ENCODE results near the gene WDFY3. TPM values are rescaled to one million over a fixed set of nuclear protein-coding genes. Genes with fewer than 3 reads are reported as not detected.

WDFY3 gene
- total RNA-seq, 1 donor from 2014 or later = 89.5 TPM

DNA sequence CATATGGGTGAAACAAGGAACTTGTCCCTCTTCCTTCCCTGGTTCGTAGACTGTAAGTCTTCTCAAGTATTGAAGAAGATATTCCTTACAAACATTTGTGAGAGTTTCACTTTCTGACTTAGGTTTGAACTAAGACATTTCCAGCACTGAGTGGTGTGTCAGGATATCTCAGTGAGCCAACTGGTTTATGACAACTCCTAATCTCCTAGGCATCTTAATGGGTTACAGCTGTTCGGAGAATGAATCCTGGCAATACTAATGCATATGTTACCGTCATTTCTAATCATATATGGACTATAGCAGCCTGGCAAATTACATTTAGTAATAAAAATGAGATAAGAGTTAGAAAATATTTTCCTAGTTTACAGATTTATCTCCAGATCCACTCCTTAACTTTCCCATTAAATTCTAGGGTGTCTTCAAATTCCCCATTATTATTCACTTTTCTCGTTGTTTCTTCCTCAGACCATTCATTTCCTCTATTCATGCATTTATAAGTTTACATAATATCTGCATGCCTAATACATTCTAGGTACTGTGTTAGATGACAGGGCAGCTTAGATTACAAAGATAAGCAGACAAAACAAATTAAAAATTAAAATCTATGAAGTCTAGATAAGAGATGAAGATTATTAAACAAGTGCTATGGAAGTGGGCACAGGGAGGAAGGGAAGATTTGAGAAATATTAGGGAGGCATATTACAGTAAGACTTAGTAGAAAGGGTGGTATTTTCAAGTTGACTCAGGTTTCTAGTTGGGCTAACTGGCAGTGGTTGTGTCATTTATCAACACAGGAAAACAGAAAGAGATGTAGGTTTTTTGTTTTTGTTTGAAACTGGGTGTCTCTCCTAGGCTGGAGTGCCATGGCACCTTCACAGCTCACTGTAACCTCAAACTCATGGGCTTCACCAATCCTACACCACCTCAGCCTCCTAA lies 173.9 kb downstream of the WDFY3 start:
- Histone ChIP-seq H4K20me1 (ENCODE audit: insufficient read depth, low read length) (no peaks in the 10 kb centered on the region), H3K4me2 (ENCODE audit: low read length) (no peak overlapping the region), H2AFZ (ENCODE audit: low read depth, low read length) (no peak overlapping the region), H3K79me2 (ENCODE audit: insufficient read depth, low read length) (no peaks in the 10 kb centered on the region), H3K27me3 (ENCODE audit: insufficient read depth, low read length) (no peaks in the 10 kb centered on the region), H3K36me3 (ENCODE audit: insufficient read depth, low read length) (peaks cover 18% of the 10 kb centered on the region), H3K4me3 (ENCODE audit: insufficient read depth, low read depth, low read length) (no peak overlapping the region), H3K27ac (ENCODE audit: low read depth, low read length) (no peak overlapping the region), H3K9me3 (ENCODE audit: insufficient read depth, low read depth, low read length) (no peaks in the 10 kb centered on the region), H3K4me1 (ENCODE audit: insufficient read depth, low read length) (no peaks in the 10 kb centered on the region), H3K9ac (ENCODE audit: low read length) (no peak overlapping the region)
- TF ChIP-seq, protein P1, sequence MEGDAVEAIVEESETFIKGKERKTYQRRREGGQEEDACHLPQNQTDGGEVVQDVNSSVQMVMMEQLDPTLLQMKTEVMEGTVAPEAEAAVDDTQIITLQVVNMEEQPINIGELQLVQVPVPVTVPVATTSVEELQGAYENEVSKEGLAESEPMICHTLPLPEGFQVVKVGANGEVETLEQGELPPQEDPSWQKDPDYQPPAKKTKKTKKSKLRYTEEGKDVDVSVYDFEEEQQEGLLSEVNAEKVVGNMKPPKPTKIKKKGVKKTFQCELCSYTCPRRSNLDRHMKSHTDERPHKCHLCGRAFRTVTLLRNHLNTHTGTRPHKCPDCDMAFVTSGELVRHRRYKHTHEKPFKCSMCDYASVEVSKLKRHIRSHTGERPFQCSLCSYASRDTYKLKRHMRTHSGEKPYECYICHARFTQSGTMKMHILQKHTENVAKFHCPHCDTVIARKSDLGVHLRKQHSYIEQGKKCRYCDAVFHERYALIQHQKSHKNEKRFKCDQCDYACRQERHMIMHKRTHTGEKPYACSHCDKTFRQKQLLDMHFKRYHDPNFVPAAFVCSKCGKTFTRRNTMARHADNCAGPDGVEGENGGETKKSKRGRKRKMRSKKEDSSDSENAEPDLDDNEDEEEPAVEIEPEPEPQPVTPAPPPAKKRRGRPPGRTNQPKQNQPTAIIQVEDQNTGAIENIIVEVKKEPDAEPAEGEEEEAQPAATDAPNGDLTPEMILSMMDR (IDR thresholded peaks at IDR 0.05; ENCODE audit: insufficient read depth, low read depth, low read length) = no peak
- no peak for TF ChIP-seq EZH2 (IDR thresholded peaks at IDR 0.05; ENCODE audit: insufficient read depth, low read length)
- no peak for DNase-seq (ENCODE audit: low read depth)
- H3K36me3 Mint-ChIP-seq (ENCODE audit: low read depth, unreplicated experiment) = peaks cover 9% of the 10 kb centered on the region
- H3K4me3 Mint-ChIP-seq (ENCODE audit: unreplicated experiment) = no peak overlapping the region
- H3K9me3 Mint-ChIP-seq (ENCODE audit: unreplicated experiment) = no peaks in the 10 kb centered on the region
- no peak overlapping the region for H3K27ac Mint-ChIP-seq (ENCODE audit: unreplicated experiment)
- no peaks in the 10 kb centered on the region for H3K27me3 Mint-ChIP-seq (ENCODE audit: low read depth, unreplicated experiment)
- H3K4me1 Mint-ChIP-seq (ENCODE audit: low read depth, unreplicated experiment) = no peaks in the 10 kb centered on the region
- FAIRE-seq = peak; percentile 47

DNA sequence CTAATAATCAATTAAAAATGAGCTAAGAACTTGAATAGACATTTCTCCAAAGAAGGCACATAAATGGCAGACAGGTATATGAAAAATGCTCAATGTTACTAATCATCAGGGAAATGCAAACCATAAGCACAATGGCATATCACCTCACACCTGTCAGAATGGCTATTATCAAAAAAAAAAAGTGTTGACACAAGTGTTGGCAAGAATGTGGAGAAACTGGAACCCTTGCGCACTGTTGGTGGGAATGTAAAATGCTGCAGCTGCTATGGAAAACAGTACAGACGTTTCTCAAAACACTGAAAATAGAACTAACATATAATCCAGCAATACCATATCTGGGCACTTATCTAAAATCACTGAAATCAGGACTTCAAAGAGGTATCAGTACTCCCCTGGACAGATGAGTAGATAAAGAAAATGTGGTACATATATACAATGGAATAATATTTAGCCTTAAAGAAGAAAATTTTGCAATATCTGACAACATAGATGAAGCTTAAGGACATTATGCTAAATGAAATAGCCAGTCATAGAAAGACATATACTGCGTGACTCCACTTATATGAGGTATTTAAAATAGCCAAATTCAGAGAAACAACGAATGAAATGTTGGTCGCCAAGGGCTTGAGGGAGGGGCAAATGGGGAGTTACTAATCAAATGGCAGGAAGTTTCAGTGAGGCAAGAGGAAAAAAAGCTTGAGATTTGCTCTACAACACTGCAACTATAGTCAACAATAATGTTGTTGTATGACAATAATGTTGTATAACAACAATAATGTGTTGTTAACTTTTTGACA lies 175.5 kb downstream of the WDFY3 start:
- Histone ChIP-seq H2AFZ (ENCODE audit: low read depth, low read length) (no peak overlapping the region), H3K4me2 (ENCODE audit: low read length) (no peak overlapping the region), H3K9ac (ENCODE audit: low read length) (no peak overlapping the region), H3K36me3 (ENCODE audit: insufficient read depth, low read length) (peaks cover 26% of the 10 kb centered on the region), H3K4me3 (ENCODE audit: insufficient read depth, low read depth, low read length) (no peak overlapping the region), H3K79me2 (ENCODE audit: insufficient read depth, low read length) (no peaks in the 10 kb centered on the region), H3K27me3 (ENCODE audit: insufficient read depth, low read length) (no peaks in the 10 kb centered on the region), H3K27ac (ENCODE audit: low read depth, low read length) (no peak overlapping the region), H4K20me1 (ENCODE audit: insufficient read depth, low read length) (no peaks in the 10 kb centered on the region), H3K4me1 (ENCODE audit: insufficient read depth, low read length) (no peaks in the 10 kb centered on the region), H3K9me3 (ENCODE audit: insufficient read depth, low read depth, low read length) (no peaks in the 10 kb centered on the region)
- no peak for TF ChIP-seq EZH2 (IDR thresholded peaks at IDR 0.05; ENCODE audit: insufficient read depth, low read length)
- TF ChIP-seq, protein P1 (IDR thresholded peaks at IDR 0.05; ENCODE audit: insufficient read depth, low read depth, low read length) = no peak
- H3K27ac Mint-ChIP-seq (ENCODE audit: unreplicated experiment) = no peak overlapping the region
- no peaks in the 10 kb centered on the region for H3K27me3 Mint-ChIP-seq (ENCODE audit: low read depth, unreplicated experiment)
- H3K36me3 Mint-ChIP-seq (ENCODE audit: low read depth, unreplicated experiment) = peaks cover 12% of the 10 kb centered on the region
- H3K4me1 Mint-ChIP-seq (ENCODE audit: low read depth, unreplicated experiment) = no peaks in the 10 kb centered on the region
- FAIRE-seq (no peak), DNase-seq (ENCODE audit: low read depth) (no peak)
- no peak overlapping the region for H3K4me3 Mint-ChIP-seq (ENCODE audit: unreplicated experiment)
- no peaks in the 10 kb centered on the region for H3K9me3 Mint-ChIP-seq (ENCODE audit: unreplicated experiment)
